Measurements from ENCODE around the gene NNT.

DNA sequence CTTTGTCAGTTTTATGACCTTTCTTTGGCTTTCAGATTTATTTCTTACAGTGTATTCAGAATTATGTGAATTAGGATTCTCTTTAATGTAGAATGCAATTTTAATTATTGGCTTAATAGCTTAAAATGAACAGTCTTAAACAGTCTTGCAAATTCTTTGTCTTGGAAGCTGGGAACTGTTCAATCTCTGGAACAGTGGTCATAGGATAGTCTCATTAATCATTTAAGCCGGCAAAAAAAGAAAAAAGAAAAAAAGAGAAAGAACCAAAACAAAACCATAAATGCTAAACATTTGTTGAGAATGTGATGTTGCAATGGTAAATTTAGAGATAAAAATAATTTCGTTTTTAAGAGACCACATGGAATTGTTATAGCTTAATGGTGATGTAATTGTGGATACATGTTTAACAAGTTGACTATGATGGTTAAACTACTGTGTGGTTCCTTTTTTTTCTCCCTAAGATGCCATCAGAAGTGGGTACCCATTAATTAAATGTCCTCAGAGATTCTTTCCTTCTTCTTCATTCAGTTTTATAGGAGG, 61.6 kb downstream of the NNT start:
- no peak for TF ChIP-seq EZH2 (IDR thresholded peaks at IDR 0.05; ENCODE audit: low read depth)
- TF ChIP-seq, protein P1, sequence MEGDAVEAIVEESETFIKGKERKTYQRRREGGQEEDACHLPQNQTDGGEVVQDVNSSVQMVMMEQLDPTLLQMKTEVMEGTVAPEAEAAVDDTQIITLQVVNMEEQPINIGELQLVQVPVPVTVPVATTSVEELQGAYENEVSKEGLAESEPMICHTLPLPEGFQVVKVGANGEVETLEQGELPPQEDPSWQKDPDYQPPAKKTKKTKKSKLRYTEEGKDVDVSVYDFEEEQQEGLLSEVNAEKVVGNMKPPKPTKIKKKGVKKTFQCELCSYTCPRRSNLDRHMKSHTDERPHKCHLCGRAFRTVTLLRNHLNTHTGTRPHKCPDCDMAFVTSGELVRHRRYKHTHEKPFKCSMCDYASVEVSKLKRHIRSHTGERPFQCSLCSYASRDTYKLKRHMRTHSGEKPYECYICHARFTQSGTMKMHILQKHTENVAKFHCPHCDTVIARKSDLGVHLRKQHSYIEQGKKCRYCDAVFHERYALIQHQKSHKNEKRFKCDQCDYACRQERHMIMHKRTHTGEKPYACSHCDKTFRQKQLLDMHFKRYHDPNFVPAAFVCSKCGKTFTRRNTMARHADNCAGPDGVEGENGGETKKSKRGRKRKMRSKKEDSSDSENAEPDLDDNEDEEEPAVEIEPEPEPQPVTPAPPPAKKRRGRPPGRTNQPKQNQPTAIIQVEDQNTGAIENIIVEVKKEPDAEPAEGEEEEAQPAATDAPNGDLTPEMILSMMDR (conservative IDR thresholded peaks at IDR 0.05), result no peak

Measured in PC-9 (cell line).